ENCODE data around the gene DMBX1.

Gene DMBX1

GRCh38 chr1:46488343-46489168, 1.1 kb upstream of the DMBX1 start:
- Mint-ChIP-seq H3K9me3 (no peaks in the 10 kb centered on the region), H3K36me3 (no peaks in the 10 kb centered on the region), H3K4me3 (peak overlapping the region; percentile 84), H3K27ac (no peak overlapping the region), H3K27me3 (peaks cover 58% of the 10 kb centered on the region), H3K4me1 (peaks cover 17% of the 10 kb centered on the region)

GRCh38 chr1:46489169-46489637, 433 bp upstream of the DMBX1 start:
- Mint-ChIP-seq H3K36me3 (no peaks in the 10 kb centered on the region), H3K4me3 (peak overlapping the region; percentile 84), H3K27me3 (peaks cover 56% of the 10 kb centered on the region), H3K27ac (no peak overlapping the region), H3K9me3 (no peaks in the 10 kb centered on the region), H3K4me1 (peaks cover 17% of the 10 kb centered on the region)

- no peak overlapping the region for H3K4me3 Mint-ChIP-seq
- H3K4me1 Mint-ChIP-seq = peaks cover 17% of the 10 kb centered on the region
- no peaks in the 10 kb centered on the region for H3K36me3 Mint-ChIP-seq
- no peaks in the 10 kb centered on the region for H3K9me3 Mint-ChIP-seq
- H3K27me3 Mint-ChIP-seq = peaks cover 52% of the 10 kb centered on the region
- H3K27ac Mint-ChIP-seq = no peak overlapping the region
Measured at GRCh38 chr1:46490406-46490655, 695 bp downstream of the DMBX1 start.

GRCh38 chr1:46490656-46491442, 1.2 kb downstream of the DMBX1 start:
- Mint-ChIP-seq H3K4me3 (no peak overlapping the region), H3K27me3 (peaks cover 54% of the 10 kb centered on the region), H3K36me3 (no peaks in the 10 kb centered on the region), H3K27ac (no peak overlapping the region), H3K9me3 (no peaks in the 10 kb centered on the region), H3K4me1 (peaks cover 17% of the 10 kb centered on the region)

- Mint-ChIP-seq H3K4me3 (no peak overlapping the region), H3K9me3 (no peaks in the 10 kb centered on the region)
Measured at GRCh38 chr1:46491443-46492268, 2.0 kb downstream of the DMBX1 start.

GRCh38 chr1:46492269-46492853, 2.7 kb downstream of the DMBX1 start:
- Mint-ChIP-seq H3K27me3 (peaks cover 53% of the 10 kb centered on the region), H3K4me3 (no peak overlapping the region), H3K4me1 (peaks cover 17% of the 10 kb centered on the region), H3K27ac (no peak overlapping the region), H3K36me3 (no peaks in the 10 kb centered on the region), H3K9me3 (no peaks in the 10 kb centered on the region)

More at GRCh38 chr1:46491443-46492268, 2.0 kb downstream of the DMBX1 start:
- no peaks in the 10 kb centered on the region for H3K36me3 Mint-ChIP-seq
- peaks cover 52% of the 10 kb centered on the region for H3K27me3 Mint-ChIP-seq
- H3K27ac Mint-ChIP-seq = no peak overlapping the region
- peaks cover 17% of the 10 kb centered on the region for H3K4me1 Mint-ChIP-seq

- no peaks in the 10 kb centered on the region for H3K36me3 Mint-ChIP-seq
- peaks cover 17% of the 10 kb centered on the region for H3K4me1 Mint-ChIP-seq
- no peak overlapping the region for H3K4me3 Mint-ChIP-seq
- H3K27me3 Mint-ChIP-seq = peaks cover 51% of the 10 kb centered on the region
- no peak overlapping the region for H3K27ac Mint-ChIP-seq
- no peaks in the 10 kb centered on the region for H3K9me3 Mint-ChIP-seq
Measured at GRCh38 chr1:46492871-46493270, 3.2 kb downstream of the DMBX1 start.

GRCh38 chr1:46493316-46494032, 3.8 kb downstream of the DMBX1 start:
- H3K27me3 Mint-ChIP-seq = peaks cover 48% of the 10 kb centered on the region
- peaks cover 15% of the 10 kb centered on the region for H3K4me1 Mint-ChIP-seq
- H3K4me3 Mint-ChIP-seq = no peak overlapping the region
- H3K36me3 Mint-ChIP-seq = no peaks in the 10 kb centered on the region
- H3K9me3 Mint-ChIP-seq = no peaks in the 10 kb centered on the region
- H3K27ac Mint-ChIP-seq = no peak overlapping the region

- Mint-ChIP-seq H3K27ac (no peak overlapping the region), H3K9me3 (no peaks in the 10 kb centered on the region), H3K4me1 (peaks cover 3% of the 10 kb centered on the region), H3K27me3 (peaks cover 37% of the 10 kb centered on the region), H3K36me3 (no peaks in the 10 kb centered on the region), H3K4me3 (no peak overlapping the region)
Measured at GRCh38 chr1:46494910-46495309, 5.3 kb downstream of the DMBX1 start.

- no peak overlapping the region for H3K27ac Mint-ChIP-seq
- no peaks in the 10 kb centered on the region for H3K4me1 Mint-ChIP-seq
Measured at GRCh38 chr1:46495778-46496177, 6.1 kb downstream of the DMBX1 start.

GRCh38 chr1:46496505-46496904, 6.9 kb downstream of the DMBX1 start:
- Mint-ChIP-seq H3K4me3 (no peak overlapping the region), H3K27ac (no peak overlapping the region), H3K27me3 (peaks cover 34% of the 10 kb centered on the region), H3K36me3 (no peaks in the 10 kb centered on the region), H3K9me3 (no peaks in the 10 kb centered on the region), H3K4me1 (no peaks in the 10 kb centered on the region)

More at GRCh38 chr1:46495778-46496177, 6.1 kb downstream of the DMBX1 start:
- no peak overlapping the region for H3K4me3 Mint-ChIP-seq
- H3K36me3 Mint-ChIP-seq = no peaks in the 10 kb centered on the region
- peaks cover 35% of the 10 kb centered on the region for H3K27me3 Mint-ChIP-seq
- H3K9me3 Mint-ChIP-seq = no peaks in the 10 kb centered on the region

- Mint-ChIP-seq H3K9me3 (no peaks in the 10 kb centered on the region), H3K36me3 (no peaks in the 10 kb centered on the region), H3K27ac (no peak overlapping the region), H3K4me3 (no peak overlapping the region), H3K4me1 (no peaks in the 10 kb centered on the region), H3K27me3 (peaks cover 29% of the 10 kb centered on the region)
Measured at GRCh38 chr1:46497020-46497419, 7.4 kb downstream of the DMBX1 start.

- Mint-ChIP-seq H3K9me3 (no peaks in the 10 kb centered on the region), H3K27me3 (peaks cover 27% of the 10 kb centered on the region), H3K27ac (no peak overlapping the region), H3K4me3 (no peak overlapping the region), H3K4me1 (no peaks in the 10 kb centered on the region), H3K36me3 (no peaks in the 10 kb centered on the region)
Measured at GRCh38 chr1:46497665-46498064, 8.0 kb downstream of the DMBX1 start.

GRCh38 chr1:46501528-46501927, 11.9 kb downstream of the DMBX1 start:
- Mint-ChIP-seq H3K27ac (no peak overlapping the region), H3K27me3 (peaks cover 17% of the 10 kb centered on the region), H3K9me3 (no peaks in the 10 kb centered on the region), H3K4me1 (no peaks in the 10 kb centered on the region), H3K4me3 (no peak overlapping the region), H3K36me3 (no peaks in the 10 kb centered on the region)

- Mint-ChIP-seq H3K4me3 (no peak overlapping the region), H3K4me1 (no peaks in the 10 kb centered on the region), H3K9me3 (no peaks in the 10 kb centered on the region), H3K36me3 (no peaks in the 10 kb centered on the region), H3K27ac (no peak overlapping the region), H3K27me3 (peaks cover 12% of the 10 kb centered on the region)
Measured at GRCh38 chr1:46503421-46503820, 13.8 kb downstream of the DMBX1 start.

Measured in activated naive CD4-positive, alpha-beta T cell treated with anti-CD3 and anti-CD28 coated beads, Interleukin-2, amount 50 U/mL, for 24 hours (primary cell).